ENCODE data around the gene PSMC2.

GRCh38 chr7:103349805-103350204 lies 2.4 kb downstream of the PSMC2 start:
- no peak for TF ChIP-seq POLR2A (IDR thresholded peaks at IDR 0.05)
- TF ChIP-seq CTCF (IDR thresholded peaks at IDR 0.05): no peak
